DMS79 treated with DMSO at 0.1 percent for 48 hours (cell line): Measurements from ENCODE around the gene RAD51B.
A peak's percentile ranks its signal among the peaks of the same experiment; 100 is the strongest.
"Not testable (repeated sequence)": the region's sequence is repeated elsewhere in the genome, so short reads cannot be mapped to it uniquely, and the experiment has no call there.

Experiments
- DNase-seq: peaks from one replicate; lab custom pipeline; 2025; lab: John Stamatoyannopoulos, UW

The RAD51B gene

DNA sequence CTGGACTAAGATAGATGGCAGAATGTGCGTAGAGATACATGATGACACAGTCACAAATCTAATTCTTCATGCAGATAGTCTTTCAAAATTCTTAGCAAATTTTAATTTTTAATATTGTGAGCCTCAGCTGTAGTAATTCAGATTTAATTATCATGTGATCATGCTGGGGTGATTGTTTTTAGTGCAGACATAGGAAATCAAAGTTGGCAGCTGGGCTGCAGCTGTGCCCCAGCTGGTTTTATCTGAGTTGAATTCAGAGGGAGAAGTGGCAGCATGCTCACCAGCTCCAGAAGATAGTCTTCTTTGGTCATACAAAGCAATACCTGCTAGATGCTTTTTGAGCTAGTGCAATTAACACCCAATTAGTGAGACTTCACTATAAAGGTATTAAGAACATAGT is 292.9 kb downstream of the RAD51B start:
- DNase-seq = no peak

DNA sequence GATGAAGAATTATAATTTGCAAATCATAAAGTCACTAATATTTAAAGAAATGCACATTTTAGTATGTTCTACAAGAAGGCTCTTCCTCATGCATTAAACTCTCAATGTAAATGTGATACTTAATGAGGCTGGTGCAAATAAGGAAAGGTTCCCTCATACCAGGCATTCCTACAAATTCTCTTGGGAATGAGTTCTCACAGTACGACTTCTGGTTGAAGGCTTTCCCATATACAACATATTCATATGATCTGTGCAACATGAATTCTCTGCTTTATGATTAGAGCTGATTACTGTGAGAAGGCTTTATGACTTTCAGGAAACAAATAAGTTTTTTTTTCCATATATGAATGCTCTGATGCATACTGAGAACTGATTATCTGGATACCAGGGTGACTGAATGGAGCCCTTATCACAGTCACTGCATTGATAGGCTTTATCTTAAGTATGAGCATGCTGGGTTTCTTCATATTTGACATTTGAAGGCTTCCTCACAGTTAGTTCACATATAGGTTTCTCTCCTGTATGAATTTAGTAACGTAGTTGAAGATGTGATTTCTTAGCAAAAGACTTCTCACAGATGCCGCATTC is 293.9 kb downstream of the RAD51B start:
- DNase-seq = no peak

DNA sequence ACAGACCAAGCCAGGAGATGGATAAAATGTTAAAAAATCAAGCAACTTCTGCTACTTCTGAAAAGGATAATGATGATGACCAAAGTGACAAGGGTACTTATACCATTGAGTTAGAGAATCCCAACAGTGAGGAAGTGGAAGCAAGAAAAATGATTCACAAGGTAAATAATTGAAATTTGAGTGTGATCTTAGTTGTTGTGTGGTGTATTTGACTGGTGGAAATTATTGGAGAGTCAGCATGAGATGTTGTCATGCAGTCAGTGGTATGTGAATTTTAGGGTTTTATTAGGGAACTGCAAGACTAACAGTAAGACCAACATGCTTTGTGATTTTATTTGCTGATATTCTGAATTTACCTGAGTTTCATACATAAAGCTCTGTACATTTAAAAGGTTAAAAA is 296.4 kb downstream of the RAD51B start:
- DNase-seq = not testable (repeated sequence)

DNA sequence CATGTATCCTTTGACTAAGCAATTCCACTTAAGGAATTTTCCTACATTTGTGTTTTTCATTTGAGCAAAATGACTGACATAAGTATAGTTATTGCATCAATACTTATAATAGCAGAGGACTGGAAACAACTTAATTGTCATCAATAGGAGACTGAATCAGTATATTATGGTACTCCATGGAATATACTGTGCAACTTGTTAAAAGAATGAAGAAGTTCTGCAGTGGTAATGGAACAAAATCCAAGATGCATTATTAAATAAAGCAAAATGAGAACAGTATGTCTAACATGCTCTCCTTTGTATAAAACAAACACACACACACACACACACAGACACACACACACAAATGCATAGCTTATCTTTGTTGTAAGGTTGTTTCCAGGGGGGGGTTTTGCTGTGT is 303.1 kb downstream of the RAD51B start:
- no peak for DNase-seq

DNA sequence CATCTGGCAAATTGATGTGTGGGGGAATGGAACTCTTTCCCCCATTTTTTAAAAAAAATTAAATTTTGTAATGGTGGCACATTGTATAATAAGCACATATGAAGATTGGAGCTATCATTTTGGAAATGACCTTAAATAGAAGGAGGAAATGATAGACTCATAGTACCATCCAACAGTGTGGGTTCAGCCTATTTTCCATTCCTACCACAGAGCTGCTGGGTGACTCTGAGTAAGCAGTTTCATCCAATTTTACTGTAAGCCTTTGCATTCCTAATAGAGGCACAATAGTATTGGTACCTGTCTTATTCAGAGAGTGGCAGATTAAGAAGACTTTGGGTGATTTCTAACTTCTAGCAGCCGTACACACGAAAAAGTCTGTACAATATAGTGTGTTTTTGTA is 304.5 kb downstream of the RAD51B start:
- DNase-seq = no peak

DNA sequence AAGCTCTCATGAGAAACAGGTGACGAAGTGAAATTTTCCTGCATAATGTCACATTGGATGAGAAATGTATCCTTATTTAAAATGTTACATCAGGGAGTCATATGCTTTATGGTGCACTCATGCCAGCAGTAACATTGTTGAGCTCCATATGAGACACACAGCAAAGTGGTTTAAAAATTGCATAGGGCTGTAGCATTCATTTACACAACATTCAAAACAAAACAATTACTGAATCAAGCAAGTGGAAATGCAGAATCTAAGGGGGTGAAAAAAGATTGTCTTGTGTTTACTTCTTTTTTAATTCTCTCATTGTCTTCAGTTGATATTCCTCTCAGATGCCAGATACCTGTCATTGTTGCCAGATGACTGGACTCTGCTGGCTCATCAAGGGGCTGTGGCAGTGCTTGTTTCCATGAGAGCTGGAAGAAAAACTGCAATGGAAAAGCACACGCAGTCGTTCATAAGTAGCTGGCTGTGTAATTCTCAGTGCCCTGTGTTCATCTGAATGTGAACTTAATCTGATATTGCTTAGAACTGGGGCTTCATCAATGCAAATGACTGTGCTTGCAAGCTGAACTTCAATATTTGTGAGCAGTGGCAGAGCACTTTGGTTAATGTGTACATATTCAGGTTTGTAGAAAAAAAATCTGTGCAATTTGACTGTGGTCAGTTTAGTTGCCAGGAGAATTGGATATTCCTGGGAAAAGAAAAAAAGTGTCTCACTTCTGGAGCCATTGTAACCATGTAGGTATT is 305.6 kb downstream of the RAD51B start:
- no peak for DNase-seq

DNA sequence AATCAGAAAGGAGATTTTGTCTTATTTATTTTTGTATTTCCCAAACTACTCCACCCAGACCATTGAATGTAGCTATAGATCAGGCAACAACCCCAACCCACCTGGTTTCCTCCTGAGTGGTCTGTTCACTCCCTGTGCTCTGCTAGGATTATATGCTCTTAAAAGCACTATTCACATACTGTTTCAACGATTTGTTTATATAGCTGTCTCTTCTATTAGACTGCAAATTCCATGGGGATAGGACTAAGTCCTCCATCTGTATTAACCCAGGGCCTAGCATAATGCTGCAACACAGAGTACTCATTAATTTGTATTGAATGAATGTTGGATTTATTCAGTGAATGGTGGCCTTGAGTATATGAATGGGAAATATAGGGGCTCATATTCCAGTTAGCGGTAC is 307.6 kb downstream of the RAD51B start:
- DNase-seq = no peak

DNA sequence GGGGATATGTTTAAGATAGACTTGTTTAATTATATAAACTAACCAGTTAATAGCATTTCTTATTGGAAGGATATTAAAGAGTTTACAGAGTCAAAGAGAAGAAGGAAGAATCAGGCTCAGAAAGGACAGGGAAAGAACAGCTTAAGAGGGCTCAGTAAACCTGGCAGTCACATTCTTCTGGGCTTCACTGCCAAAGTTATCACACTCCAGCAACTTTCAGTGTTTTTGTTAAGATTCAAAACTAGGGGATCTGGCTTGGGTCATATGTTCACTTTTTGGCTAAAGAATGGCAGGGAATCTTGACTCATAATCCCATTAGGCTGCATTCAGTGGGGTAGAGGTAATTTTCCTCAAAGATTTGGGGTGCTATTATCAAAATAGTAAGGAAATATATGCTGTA is 312.3 kb downstream of the RAD51B start:
- DNase-seq = no peak

DNA sequence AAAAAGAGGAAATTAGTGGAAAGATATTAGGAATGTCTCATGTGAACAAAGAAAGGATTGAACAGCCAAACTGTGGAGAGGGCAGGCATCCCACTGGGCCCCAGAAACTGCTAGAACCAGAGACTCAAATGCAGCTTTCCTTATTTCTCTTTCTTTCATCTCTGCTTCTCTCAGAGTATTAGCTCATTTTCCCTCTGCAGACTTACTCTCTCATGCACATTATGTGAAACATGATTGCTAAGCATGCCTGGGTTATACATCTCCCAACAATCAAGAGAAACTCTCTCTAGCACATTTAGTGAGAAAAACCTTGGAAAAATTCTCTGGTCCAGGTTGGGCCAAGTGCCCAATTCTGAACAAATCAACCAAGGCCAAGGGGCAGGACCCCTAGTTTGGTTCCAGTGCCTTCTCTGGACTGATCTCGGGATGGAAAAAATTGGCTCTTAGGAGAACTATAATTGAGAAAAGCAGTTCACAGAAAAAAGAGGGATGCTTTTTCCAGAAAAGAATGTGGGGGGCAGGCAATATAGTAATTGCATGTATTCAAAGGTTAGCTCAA is 313.1 kb downstream of the RAD51B start:
- DNase-seq = no peak

DNA sequence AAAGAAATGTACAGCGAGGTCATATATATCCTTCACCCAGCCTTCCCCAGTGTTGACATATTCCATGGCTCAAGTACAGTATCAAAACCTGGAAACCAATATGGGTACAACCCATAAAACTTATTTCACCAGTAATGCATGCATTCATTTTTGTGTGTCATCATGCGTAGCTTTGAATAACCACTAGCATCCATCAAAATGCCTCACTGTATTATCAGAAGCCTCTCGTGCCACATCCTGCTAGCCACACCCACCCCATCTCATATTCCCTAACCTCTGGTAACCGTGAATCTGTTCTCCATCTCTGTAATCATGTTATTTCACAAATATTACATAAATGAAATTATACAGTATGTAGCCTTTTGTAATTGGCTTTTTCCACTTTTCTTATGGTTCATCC is 314.3 kb downstream of the RAD51B start:
- no peak for DNase-seq

DNA sequence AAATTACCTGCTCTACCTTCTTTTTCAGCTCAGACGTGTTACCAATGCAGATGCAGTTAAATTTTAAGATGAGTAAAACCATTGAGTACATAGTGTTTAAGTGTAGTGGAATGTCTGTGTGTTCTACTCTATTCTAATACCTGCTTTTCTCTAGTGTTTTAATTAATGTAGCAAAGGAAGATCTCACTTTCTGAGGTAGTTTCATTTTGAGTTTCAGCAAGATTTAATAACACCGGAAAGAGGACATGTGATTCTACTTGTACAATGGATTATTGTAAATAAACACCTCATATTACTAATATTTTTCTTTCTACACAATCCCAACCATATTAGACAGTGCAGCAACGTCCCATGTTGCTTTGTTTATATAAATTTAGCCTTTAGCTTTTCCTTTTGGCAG is 315.4 kb downstream of the RAD51B start:
- no peak for DNase-seq

DNA sequence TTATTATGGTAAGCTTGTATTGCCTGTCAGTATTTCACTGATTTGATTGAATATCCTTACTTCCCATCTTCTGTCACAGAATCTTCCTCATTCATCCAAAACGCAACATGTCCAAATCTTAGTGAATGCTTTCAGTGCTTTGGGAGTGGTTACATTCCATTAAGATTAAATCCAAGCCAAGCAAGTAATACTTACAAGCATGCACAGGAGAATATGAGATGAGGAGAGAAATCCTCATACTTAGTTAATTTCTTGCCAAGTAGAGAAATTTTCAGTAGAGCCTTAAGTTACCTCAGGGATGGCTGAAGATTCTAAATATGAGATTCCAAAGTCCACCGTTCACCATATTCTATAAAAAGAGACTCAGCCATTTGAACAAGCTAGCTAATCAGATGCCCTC is 316.0 kb downstream of the RAD51B start:
- DNase-seq = no peak

DNA sequence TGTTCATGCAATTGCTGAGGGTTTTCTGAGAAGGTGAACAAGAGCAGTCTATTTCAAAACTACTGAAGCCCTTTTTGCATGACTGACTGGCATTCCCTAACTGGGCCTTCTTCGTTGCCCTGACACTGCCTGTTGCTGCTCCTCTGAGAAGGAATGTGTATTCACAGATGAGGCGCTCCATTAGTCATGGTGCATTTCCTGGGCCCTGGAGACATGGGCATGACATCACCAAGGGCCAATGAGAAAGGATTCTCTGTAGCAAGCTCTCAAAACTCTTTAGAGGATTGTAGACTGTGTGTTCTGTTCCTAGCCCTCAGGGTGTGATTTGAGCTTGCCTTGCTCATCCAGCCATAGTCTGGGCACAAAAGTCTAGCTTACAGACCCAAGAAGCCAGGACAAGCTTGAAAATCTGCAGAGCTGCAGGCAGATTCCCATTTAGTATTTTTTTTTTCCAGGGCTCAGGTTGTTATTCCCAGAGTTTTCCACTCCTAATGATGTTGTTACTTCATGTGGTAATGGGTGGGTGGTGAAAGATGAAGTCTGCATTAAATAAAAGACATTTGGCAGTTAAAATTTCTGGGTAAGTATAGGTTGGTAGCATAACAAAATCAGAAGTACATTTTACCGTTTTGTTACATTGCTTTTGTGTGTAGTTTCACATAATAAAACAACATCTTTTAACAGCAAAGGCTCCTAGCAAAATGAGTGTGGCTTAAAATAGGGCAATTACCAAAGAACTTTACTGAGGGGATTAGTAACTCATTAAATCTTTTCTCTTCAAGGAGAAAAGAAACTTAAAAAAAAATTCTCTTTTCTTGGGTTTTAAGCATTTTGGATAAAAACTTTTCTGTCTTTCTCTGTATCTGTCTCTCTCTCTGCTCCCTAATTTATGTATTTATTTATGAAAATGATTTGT is 318.4 kb downstream of the RAD51B start:
- DNase-seq = peak; percentile 89

DNA sequence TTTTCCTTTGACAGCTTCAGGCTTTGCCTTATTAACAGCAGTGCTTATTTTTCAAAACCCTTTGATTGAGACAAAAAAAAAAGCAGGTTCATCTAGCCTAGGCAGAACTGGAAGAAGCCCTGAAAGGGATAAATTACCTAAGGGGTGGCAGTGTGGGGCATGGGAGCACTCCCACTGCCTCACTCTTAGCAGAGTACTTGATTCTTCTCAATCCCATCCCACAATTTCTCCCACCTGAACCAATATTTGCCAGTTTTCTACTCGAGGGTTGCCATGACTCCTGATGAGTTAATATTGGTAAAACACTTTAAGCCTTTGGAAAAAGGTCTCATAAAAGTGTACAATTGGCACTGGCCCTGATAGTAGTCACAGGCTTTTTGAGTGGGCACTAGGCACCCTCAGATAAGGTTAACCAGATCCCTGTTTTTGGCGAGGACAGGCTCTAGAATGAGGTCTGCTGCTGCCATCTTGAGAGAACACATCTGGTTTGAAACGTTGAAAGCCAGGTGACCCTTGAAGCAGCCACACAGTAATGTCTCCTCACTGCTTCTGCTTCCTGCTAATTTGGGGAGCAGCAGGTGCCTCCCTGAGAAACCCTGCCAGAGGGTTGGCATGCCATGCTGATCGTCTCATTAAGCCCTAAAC is 320.0 kb downstream of the RAD51B start:
- peak; percentile 89 for DNase-seq

DNA sequence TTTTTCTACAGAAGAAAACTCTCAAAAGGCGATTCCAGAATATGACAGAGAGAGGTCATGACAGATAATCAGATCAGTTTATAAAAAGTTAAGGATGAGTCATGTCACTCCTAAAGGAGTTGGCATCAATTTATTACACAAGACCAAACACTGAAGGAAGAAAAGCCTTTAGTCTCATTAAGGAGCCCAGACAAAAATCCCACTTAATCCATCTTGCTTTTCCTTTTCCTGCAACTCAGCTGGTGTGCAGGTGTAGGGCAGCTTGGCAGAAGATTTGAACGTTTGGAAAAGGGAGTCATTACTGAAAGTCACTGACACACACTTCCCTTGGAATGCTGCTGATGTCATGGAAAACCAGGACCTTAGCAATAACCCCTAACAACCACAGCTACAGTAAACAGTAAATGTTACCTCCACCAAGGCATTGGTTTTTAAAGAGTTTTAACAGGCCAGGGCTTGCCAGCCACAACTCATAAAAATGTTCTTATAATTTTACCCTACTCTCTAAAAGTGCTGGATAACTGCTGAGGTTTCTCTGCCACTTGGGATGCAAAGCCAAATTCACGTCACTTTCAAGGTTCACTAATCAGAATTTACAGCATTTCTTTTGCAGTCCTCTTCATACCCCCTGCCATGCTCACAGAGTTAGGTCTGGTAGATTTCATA is 320.6 kb downstream of the RAD51B start:
- peak; percentile 100 for DNase-seq

DNA sequence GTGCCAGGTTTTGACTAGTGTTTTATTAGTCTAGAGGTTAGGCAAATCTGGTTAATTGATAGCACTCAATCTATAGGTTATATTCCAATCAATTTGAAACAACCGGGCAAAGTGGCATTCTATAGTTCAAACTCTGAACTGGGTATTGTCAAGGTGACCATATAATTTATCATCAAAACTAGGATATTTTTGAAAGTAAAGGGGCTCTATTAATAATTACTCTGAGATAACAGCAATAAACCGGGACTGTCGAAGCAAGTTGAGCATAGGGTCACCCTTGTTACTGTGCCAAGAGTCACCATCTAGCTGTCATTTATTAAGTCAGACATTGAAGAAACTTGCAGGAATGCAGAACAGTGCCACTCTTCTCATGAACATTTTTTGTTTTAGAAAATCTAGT is 321.2 kb downstream of the RAD51B start:
- DNase-seq = peak; percentile 80

DNA sequence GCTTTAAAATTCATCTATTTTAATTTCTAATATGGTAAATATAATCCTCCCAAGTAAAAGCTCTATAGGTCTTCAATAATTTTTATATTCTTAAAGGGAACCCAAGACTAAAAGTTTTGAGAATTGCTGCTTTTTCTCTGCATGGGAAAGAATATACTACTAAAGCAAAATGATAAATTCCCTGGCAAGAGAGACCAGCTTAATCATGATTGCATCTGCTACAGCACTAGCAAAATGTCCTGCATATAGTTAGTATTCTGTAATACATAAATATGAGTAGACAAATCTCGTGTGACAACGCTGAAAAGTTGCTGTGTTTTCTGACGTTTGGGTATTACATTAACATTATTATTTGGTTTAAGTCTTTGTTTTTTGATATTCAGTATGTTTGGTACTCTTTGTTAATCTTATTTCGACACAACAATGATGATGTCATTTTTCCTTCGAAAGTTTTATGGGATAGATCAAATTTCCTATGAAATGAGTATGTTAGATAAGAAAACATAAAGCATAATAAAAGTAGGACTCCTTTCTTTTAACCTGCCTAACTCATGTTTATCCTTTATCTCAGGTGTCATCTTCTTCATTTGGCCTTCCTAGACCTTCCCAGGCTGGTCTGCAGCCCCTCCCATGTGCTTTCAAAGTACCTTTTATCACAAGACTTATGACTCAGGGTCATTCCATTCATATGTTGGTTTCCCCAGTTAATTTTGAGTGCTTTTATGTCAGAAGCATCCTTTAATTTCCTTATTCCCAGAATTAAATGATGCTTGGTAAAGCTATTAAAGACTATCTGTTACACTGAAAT is 321.9 kb downstream of the RAD51B start:
- DNase-seq = no peak

DNA sequence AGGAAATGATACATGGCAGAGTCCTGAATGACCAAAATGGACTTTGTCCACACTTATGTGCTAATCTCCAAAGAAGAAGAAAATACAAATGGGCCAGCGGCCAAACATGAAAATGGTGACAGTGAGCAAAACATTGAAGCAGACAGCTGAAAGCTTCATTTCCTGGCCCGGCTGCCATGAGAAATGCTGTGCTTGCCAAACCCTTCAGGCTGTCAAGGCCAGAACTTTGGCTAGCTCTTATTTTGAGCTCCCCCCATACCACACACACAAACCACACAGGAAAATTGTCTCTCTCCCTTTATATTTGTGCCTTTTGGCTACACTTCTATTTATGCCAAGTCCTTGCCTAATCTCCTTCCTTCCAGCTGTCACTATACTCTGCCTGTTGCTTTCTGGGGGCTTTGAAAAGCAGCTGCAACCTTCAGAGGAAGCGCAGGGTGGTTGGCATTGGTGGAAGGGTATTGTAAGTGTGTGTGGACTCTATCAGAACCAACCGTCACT is 323.8 kb downstream of the RAD51B start:
- DNase-seq = no peak

DNA sequence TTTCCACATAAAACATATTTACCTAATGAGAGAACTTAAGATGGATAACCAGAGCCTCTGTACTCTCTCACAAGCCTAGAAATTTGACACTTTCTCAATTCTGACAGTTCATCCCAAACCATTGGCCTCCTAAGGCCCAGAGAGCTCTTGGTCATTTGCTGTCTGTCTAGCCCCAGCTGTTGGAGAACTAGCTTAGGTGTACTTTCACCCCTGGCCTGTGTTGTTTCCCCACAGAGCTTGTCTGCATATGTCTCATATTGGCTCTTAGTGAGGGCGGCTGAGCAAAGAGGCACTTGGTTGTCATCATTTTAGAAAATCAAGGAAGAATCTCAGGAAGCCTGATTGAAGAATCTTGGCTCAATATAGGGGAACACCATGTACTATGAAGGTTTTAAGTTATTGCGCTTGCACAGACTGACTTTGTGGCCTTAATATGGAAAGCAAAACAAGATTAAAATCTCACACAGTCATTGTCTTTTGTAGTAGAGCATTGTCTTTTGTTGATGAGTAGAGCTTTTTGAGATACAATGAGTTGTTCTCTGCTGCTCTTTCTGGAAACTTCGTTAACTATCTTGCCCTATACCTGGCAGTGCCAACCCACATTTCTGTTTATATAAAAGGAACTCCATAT is 324.6 kb downstream of the RAD51B start:
- DNase-seq = no peak

DNA sequence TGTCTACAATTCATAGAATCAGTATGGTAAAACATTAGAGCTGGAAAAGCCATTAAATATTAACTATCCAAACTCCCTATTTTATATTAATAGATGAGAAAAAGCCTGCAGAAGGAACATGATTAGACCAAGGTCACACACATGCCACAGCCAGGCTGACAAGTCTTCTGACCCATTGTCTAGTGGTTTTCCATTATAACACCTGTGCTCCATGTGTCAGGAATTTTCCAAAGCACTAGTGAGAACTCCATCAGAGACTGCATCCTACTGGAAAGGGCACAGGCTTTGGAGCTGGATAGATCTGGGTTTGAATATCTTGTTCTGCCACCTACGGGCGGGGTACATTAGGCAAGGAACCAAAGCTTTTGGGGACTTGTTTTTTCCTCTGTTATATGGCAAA is 325.5 kb downstream of the RAD51B start:
- no peak for DNase-seq
